ENCODE data around the gene KHDRBS2.
"Not testable (repeated sequence)": the region's sequence is repeated elsewhere in the genome, so short reads cannot be mapped to it uniquely, and the experiment has no call there.

The KHDRBS2 gene

DNA sequence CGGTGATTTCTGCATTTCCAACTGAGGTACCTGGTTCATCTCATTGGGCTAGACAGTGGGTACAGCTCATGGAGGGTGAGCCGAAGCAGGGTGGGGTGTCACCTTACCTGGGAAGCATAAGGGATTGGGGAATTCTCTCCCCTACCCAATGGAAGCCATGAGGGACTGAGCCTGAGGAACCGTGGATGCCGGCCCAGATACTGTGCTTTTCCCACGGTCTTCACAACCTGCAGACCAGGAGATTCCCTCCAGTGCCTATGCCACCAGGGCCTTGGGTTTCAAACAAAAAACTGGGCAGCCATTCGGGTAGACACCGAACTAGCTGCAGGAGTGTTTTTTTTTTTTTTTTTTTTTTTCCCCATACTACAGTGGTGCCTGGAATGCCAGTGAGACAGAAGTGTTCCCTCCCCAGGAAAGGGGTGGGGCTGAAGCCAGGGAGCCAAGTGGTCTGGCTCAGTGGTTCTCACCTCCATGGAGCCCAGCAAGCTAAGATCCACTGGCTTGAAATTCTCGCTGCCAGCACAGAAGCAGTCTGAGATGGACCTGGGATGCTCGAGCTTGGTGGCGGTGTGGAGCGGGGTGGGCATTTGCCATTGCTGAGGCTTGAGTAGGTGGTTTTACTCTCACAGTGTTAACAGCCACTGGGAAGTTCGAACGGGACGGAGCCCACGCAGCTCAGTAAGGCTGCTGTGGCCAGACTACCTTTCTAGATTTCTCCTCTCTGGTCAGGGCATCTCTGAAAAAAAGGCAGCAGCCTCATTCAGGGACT lies 416.2 kb downstream of the KHDRBS2 start:
- no peak for DNase-seq (ENCODE audit: low read depth in 4 of 4, low spot score in 1 of 4)

DNA sequence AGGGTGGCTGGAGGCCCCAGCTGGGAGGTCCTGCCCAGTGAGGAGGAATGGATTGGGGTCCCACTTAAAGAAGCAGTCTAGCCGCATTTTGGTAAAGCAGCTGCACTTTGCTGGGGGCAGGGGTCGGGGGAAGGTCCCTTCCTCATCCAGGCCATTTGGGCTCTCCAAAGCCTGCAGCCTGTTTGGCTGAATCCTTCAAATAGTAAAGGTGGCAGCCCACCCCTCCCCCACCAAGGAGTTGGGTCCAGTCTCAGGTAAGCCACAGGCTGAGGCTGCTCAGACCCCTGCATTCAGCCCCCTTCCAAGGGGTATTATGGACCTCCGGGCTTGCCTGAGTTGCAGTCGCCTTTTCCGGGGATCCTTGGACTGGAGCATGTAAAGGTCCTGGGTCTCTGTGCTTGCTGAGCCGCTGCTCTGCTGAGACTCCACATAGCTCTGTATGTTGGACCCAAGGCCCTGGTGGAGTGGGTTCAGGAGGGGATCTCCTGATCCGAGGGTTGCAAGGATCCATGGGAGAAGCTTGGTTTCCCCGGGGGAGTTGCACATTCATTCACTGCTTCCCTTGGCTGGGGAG lies 417.4 kb downstream of the KHDRBS2 start:
- no peak for DNase-seq (ENCODE audit: low read depth in 4 of 4, low spot score in 1 of 4)

DNA sequence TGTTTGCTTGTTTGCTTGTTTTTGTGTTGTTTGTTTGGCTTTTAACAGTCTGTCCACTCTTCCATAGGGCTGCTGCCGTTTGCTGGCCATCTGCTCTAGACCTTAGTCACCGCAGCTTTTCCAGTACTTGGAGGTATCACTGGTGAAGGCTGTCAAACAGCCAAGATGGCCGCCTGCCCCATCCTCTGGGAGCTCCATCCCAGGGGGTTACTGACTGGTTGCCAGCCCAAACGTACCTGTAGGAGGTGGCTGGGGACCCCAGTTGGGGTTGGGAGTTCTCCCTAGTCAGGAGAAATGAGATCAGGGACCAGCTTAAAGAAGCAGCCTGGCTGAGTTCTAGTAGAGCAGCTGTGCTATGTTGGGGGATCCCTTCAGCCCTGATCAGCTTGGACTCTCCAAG lies 418.4 kb downstream of the KHDRBS2 start:
- DNase-seq (ENCODE audit: low read depth in 4 of 4, low spot score in 1 of 4), result no peak

DNA sequence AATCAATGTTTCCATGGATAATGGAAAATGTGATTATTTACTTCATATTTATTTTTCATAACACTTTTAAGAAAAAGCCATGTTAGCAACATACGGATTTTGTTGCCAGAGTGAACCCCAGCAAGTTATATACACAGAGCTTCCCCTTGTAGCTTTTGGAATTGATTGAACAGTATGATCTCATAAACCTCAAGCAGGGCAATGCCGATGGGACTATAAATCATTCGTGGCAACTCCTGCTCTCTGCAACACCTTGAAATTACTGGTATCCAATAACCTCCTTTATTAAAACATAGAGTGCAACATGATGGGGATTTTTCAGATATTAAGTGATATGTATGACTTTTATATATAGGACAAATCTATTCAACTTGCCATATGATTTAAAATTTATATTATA lies 428.5 kb downstream of the KHDRBS2 start:
- DNase-seq (ENCODE audit: low read depth in 4 of 4, low spot score in 1 of 4), result no peak

DNA sequence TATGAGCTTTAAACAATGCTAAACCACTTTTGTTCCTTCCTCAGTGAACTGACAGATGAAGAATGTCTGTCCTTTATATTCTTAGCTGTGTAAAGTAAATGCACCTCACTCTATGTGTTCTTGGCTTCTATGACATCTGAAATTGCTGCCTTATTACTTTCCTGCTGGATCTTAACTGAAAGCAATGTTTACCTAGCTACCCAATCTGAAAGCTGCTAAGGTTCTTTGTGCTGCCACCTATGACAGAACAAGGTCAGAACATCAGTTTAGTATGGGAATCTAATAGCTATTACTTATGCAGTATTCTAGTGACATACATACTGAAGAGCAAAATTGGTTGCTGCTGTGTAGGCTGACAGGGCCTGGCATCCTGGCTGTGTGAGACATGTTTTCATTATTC lies 444.1 kb downstream of the KHDRBS2 start:
- no peak for DNase-seq (ENCODE audit: low read depth in 4 of 4, low spot score in 1 of 4)

DNA sequence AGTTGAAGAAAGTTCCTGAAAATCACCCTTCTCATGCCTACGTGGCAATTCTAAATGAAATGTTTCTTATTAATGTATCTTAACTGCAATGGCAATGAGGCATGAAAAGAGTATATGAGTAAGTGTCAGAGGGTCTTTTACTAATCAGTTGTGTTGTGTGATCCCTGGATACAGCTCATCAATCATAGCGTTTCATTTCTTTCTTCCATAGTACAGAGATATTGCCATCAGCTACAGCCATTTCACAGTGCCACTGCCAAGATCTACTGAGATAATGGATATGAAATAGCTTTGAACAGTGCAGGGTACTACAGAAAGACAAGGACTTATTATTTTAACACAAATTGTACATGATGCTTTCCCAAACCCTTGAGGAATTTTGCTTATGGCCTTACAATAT lies 450.8 kb downstream of the KHDRBS2 start:
- DNase-seq (ENCODE audit: low read depth in 4 of 4, low spot score in 1 of 4), result no peak

DNA sequence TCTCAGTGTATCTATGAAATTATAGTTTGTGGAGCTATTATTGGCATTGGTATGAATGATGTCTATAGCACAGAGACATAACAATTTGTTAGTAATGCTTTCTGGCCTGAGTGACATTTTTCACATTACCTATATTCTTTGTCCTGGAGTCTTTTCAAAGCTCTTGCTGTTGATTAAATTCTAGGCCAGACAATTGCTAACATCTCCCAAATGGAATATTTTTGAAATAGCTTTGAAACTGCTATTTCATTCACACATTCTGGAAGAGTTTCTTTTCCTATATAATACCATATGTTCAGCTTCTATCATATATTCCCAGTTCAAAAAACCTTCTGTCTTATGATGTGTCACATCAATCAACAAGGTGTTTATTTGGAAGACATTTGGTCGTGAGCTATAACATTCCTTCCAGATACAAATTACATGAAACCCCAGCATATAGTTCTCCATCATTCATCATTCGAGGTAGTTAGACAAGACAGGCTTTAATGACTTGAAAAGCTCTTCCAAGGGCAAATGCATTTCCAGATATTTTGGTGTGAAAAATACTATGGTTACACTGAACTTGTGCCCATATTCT lies 452.8 kb downstream of the KHDRBS2 start:
- DNase-seq (ENCODE audit: low read depth in 4 of 4, low spot score in 1 of 4), result no peak

DNA sequence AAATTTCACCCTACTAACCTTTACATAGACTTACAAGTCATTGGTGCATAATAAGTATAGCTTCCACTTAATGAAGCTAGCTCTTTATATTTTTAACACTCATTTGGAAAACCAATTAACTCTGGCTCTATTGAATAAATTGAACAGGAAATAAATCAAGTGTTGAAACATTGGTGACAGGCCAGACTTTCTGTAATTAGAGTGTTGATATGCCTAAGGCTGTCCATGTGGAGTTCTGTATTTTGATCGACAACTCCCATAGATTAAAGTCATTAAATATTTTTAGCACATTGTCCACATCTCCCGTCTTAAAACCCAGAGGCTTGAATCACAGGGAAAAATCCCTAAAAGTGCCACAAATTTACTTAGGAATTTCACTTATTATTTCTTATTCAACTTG lies 468.3 kb downstream of the KHDRBS2 start:
- no peak for DNase-seq (ENCODE audit: low read depth in 4 of 4, low spot score in 1 of 4)

DNA sequence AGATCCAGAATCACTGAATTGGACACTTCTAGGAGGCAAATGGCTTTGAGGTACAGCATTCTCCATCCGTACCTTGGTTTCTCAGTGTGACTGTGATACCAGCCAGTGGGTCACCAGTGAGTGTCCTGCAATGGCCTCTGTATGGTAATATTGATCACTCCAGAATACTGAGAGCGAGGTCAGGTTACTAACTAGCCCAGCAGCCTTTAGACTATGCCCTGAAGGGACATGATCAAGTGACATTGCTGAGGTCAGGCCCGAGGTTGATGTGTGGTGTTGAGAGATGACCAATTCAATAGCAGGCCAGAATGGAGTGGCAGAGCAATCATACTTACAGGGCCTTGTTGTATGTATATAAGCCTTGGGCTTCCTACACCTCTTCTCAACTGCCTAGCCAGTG lies 476.0 kb downstream of the KHDRBS2 start:
- DNase-seq (ENCODE audit: low read depth in 4 of 4, low spot score in 1 of 4), result no peak

DNA sequence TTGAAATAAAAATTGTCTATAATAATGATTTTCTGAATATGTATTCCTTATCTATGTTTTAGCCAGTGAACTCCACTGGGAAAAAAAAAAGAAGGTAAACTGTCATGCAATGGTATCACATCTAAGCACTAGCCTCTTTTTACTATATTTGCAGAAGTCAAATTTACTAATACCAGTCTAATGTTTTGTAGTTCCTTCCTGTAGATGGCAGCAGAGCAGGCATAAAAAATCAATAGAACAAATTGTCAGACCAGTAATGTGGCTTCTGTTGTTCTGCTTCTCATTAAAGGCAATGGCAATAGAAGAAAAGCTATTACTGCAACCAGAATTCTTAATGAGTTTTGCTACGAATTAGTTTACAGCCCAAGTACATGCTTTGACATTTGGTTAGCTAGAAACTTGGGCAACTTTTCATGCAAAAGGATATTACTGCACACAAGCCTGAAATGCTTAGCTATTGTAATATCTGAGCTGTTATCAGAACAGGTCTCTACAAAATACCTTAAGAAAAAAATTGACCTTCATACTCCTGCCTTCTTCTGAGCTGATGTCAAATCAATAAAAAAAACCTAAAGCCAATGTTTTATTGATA lies 476.9 kb downstream of the KHDRBS2 start:
- no peak for DNase-seq (ENCODE audit: low read depth in 4 of 4, low spot score in 1 of 4)

DNA sequence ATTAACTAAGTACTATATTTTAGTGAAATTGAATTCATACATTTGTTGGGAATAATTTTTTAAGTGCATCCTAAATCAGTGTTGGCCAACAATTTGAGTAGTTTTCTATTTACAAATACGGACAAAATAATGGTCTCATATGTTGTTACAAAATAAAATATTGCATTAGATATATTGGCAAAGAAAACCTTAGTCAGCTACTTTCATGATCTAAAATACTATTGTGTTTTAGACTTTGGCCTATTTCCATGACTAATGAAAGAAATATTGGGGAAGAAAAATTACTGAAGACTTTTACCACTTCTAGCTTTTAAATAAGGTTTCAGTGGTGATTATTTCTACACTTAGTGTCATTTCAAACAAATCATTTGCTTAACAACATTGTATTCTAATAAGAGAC lies 498.0 kb downstream of the KHDRBS2 start:
- no peak for DNase-seq (ENCODE audit: low read depth in 4 of 4, low spot score in 1 of 4)

DNA sequence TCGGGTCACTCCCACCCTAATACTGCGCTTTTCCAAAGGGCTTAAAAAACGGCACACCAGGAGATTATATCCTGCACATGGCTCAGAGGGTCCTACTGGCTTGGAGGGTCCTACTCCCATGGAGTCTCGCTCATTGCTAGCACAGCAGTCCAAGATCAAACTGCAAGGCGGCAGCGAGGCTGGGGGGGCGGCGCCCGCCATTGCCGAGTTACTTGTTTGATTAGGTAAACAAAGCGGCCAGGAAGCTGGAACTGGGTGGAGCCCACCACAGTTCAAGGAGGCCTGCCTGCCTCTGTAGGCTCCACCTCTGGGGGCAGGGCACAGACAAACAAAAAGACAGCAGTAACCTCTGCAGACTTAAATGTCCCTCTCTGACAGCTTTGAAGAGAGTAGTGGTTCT lies 516.6 kb downstream of the KHDRBS2 start:
- not testable (repeated sequence) for DNase-seq (ENCODE audit: low read depth in 4 of 4, low spot score in 1 of 4)

DNA sequence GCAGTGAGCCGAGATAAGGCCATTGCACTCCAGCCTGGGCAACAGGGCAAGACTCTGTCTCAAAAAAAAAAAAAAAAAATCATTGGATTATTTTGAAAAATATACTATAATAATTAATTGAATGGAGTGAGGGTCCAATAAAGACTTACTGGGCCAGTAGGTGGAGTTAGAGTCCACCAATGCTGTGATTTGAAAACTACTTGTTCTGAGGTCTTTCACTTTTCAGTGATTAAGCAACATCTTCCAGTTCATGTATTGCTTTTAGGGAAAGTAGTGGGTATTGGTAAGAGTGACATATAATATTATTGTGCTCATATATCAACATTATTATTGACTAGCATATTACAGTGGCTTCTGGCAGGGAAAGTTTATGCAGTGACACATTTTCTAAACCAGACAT lies 530.3 kb downstream of the KHDRBS2 start:
- DNase-seq (ENCODE audit: low read depth in 4 of 4, low spot score in 1 of 4), result no peak

DNA sequence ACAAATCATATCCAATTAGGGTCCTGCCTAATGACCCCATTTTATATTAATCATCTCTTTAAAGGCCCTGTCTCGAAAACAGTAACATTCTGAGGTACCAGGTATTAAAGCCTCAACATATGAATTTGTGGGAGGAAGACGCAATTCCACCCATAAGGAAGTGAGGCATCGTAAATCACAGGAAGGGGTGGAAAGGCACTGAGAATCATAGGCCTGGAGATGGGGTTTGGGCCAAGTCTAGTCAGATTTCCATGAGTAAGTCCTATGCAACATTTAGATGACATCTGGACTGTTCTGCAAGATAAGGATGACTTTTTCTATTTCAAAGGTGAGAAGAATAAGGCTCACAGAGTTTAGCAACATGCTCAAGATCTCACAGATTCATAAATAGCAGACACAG lies 534.0 kb downstream of the KHDRBS2 start:
- no peak for DNase-seq (ENCODE audit: low read depth in 4 of 4, low spot score in 1 of 4)

DNA sequence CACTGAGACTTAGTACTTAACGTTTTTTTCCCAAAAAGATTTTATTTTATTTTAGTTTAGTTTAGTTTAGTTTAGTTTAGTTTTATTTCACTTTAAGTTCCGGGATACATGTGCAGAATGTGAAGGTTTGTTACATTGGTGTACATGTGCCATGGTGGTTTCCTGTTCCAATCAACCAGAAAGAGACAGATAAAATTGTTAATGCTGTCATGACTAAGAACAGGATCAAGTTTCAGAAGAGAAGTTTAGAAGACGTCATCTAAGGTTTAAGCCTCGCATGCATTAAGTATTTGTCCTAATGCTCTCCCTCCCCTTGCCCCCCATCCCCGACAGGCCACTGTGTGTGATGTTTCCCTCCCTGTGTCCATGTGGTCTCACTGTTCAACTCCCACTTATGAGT lies 540.0 kb downstream of the KHDRBS2 start:
- no peak for DNase-seq (ENCODE audit: low read depth in 4 of 4, low spot score in 1 of 4)

DNA sequence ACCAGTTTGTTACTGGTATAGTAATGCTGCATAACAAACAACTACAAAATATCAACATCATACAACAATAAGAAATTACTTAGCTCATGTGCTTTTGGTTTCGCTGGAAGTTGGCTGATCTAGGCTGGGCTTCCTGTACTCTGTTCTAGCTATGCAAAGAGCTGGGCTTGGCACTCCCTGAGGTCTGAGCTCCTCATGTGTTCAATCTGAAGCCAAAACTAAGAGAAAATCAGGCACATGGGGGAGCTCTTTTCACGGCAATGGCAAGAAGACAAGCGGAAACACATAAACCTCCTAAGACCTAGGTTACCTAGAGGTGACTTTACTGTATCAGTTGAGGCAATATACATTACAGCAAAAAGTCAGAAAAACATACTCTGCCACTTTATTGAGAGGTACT lies 574.2 kb downstream of the KHDRBS2 start:
- DNase-seq (ENCODE audit: low read depth in 4 of 4, low spot score in 1 of 4), result no peak

DNA sequence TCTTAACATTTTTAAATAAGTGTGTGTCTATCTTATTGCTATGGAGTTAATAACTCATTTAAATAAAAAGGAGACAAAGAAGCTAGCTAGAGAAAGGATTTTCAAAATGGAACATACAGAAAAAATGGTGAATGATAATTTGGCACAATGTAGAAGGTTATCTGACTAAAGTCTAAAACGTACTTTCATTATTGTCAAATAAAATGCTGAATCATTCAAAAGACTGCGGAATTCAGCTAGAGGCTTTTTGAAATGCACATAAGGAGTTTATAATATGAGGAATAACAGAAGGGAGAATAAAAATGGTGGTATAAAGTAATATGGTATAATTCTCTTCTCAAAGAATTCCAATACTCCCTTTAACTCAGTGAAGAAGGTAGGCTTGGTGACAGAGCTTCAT lies 597.9 kb downstream of the KHDRBS2 start:
- DNase-seq (ENCODE audit: low read depth in 4 of 4, low spot score in 1 of 4), result no peak

DNA sequence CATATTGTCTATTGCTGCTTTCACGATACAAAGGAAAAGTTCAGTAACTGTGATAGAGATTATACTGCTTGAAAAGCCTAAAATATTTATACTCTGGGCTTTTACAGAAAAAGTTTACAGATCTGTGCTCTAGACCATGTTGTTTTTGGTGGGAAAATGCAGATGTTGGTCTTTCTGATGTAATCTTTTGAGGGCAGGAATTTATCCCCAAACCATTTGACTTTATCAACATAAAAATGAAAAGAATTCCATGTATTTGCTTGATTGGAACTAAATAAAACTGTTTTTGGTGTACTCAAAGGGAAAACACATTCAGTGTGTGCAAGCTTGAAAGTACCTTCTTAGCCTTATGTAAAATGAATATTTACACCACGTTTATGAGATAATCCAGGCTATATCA lies 603.5 kb downstream of the KHDRBS2 start:
- no peak for DNase-seq (ENCODE audit: low read depth in 4 of 4, low spot score in 1 of 4)

DNA sequence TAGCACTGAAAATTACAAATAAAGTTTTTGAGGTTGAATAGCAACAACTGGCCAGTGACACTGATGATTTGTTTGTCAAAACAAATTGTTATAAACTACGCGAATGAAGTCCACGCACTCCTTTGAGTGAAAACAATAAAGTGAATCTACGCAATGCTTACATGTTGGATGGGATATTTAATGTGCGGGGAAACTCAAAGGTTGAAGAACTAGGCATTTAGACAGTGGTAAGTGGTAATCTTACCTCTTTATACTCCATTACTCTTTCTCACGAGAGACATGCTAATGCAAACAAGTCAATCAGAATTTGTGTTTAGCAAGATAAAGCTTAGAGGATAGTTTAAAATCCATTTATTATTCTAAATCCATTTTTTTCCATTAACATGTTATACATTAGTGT lies 606.4 kb downstream of the KHDRBS2 start:
- DNase-seq (ENCODE audit: low read depth in 4 of 4, low spot score in 1 of 4), result no peak

DNA sequence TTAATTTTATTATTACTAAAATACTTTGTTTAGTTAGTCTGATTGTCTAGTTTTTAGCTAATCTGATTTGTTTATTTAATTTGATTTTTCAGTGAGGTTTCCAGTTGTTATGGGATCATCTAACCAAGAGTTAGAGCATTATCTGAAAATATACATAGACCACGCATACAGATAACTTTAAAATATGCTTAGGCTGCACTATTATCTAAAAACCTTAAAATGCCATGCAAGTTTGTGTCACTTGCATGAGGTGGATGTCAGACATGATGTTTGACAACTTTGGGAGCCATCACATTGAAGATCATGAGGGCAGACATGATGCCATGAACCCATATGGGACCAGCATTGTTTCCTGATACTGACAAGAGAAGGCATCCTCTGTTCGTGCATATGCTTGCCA lies 610.3 kb downstream of the KHDRBS2 start:
- DNase-seq (ENCODE audit: low read depth in 4 of 4, low spot score in 1 of 4), result no peak

DNA sequence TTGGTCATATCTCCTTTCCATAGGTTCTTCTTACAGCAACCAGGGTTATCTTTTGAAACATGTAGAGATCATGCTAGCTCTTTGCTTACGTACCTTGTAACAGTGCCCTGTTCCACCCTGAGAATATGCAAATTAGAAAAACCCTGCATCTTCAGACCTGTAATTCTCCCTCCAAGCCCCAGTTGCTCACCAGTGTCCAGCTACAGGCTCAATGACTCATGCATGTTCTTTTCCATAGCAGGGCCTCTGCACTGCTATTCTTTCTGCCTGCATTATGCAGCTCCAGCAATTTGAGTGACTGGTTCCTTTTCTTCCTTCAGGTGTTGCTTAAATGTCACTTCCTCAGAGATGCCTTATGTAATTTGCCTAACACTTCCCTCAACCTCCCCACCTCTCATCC lies 636.2 kb downstream of the KHDRBS2 start:
- no peak for DNase-seq (ENCODE audit: low read depth in 4 of 4, low spot score in 1 of 4)

DNA sequence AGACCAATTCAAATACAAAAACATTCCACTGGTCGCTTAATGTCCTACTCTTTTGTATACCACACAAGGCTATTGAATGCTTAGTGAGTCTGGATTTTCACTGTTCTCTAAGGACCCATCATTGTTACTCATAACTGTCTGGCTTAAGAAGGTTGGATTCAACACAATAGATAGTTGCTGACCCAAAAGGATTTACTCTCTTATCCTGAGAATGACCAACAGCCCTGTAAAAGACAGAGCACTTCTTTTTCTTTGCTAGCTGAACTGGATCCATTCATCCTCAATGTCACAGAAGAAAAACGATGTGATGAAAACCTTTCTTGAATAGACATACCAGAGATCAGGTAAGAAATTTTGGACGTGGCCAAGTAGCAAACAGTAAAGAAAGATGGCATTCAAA lies 645.6 kb downstream of the KHDRBS2 start:
- no peak for DNase-seq (ENCODE audit: low read depth in 4 of 4, low spot score in 1 of 4)

Measured in stimulated activated CD4-positive, alpha-beta T cell treated with anti-CD3 and anti-CD28 coated beads, Interleukin-1b, Interleukin-23, amount 100 ng/mL, for 24 hours (primary cell).